Stimulated activated effector memory CD8-positive, alpha-beta T cell treated with anti-CD3 and anti-CD28 coated beads, Interleukin-12 subunit alpha, Interleukin-12 subunit beta, amount 100 ng/mL, for 72 hours (primary cell): ENCODE data around the gene PLAC8L1.
"Not testable (repeated sequence)": the region's sequence is repeated elsewhere in the genome, so short reads cannot be mapped to it uniquely, and the experiment has no call there.

Experiments
- ATAC-seq: fragments of 150-1000 bp; cut with Tn5 transposase; 2 replicates; pipeline ENCODE4 v1.10.0; 2021
- DNase-seq, 2 donors: peaks; one replicate each; pipeline ENCODE4 v3.0.0; 2021 to 2022; ENCODE audit warnings: low spot score in 2 of 2
- H3K27ac Mint-ChIP-seq: one replicate; pipeline ENCODE4 v1.8.0; 2022; ENCODE audit warnings: mild to moderate bottlenecking, mixed read lengths
- H3K36me3 Mint-ChIP-seq: one replicate; pipeline ENCODE4 v1.8.0; 2022; ENCODE audit warnings: mild to moderate bottlenecking, mixed read lengths
- H3K4me1 Mint-ChIP-seq: one replicate; pipeline ENCODE4 v1.8.0; 2022; ENCODE audit warnings: mixed read lengths
- H3K4me3 Mint-ChIP-seq: one replicate; pipeline ENCODE4 v1.8.0; 2022; ENCODE audit warnings: mild to moderate bottlenecking, mixed read lengths
- H3K9me3 Mint-ChIP-seq: one replicate; pipeline ENCODE4 v1.8.0; 2022; ENCODE audit warnings: mixed read lengths

Gene PLAC8L1, protein sequence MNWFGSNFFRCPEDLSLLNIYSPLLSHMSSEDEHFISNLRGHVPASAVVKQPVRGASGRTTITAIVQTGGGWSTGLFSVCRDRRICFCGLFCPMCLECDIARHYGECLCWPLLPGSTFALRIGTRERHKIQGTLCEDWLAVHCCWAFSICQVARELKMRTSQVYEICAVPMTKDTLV

DNA sequence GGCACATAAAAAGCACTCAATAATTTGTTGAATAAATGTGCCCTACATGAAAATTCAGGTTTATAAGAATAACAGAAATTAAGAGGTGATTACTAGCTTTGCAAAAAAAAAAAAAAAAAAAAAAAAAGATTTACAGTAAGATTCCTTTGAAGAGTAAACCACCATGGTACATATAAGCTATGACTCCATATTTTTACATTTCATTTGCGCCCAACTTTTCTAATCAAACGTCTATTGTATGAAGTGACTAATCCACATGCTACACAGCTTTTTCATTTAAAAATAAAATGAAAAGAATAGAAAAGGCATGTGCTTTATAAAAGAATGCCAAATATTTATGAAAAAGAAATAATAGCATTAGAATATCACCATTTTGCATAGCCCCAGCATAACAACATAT, at the start of gene PLAC8L1:
PLAC8L1 (minus strand) TSS at position 101 of the 400 bp plus-strand sequence. CDS start 1,266 bp downstream, outside the sequence.
- Mint-ChIP-seq H3K36me3 (no peaks in the 10 kb centered on the region), H3K4me1 (no peaks in the 10 kb centered on the region), H3K27ac (no peak within 1 kb of the TSS), H3K9me3 (no peaks in the 10 kb centered on the region), H3K4me3 (no peak within 1 kb of the TSS)
- ATAC-seq (no peak), DNase-seq (no peak)

DNA sequence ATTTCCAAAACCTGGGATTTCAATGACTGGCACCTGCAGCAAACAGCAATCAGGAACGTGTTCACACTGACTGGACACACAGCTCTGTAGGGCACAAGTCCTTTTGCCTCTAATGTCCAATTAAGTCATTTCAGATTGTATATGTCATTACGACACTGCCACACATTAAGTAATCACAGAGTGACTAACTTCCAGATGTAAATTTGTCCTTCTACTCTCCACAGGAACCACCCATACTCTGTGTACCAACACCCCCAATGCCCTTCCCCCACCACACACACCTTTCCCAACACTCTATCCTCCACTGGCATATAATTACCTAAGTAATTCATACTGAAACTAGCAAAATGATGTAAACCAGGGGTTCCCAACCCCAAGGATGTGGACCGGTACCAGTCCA, 46.6 kb upstream of the PLAC8L1 start:
- Mint-ChIP-seq H3K4me1 (no peaks in the 10 kb centered on the region), H3K4me3 (no peak overlapping the region), H3K9me3 (no peaks in the 10 kb centered on the region), H3K27ac (peak overlapping the region; percentile 48), H3K36me3 (peaks cover 100% of the 10 kb centered on the region)
- ATAC-seq (no peak), DNase-seq (no peak)

DNA sequence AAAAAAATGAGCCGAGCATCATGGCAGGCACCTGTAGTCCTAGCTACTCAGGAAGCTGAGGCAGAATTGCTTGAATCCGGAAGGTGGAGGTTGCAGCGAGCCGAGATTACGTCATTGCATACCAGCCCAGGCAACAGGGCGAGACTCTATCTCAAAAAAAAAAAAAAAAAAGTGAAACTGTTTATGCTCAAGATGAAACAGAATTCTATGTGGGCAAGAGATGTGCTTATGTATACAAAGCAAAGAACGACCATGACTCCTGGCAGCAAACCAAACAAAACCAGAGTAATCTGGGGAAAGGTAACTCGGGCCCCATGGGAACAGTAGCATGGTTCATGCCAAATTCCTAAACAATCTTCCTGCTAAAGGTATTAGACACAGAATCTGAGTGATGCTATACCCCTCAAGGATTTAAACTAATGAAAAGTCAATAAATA, 32.6 kb upstream of the PLAC8L1 start:
- no peak overlapping the region for H3K27ac Mint-ChIP-seq
- no peak overlapping the region for H3K4me3 Mint-ChIP-seq
- DNase-seq (no peak), ATAC-seq (no peak)
- peaks cover 100% of the 10 kb centered on the region for H3K36me3 Mint-ChIP-seq
- H3K4me1 Mint-ChIP-seq, result no peaks in the 10 kb centered on the region
- no peaks in the 10 kb centered on the region for H3K9me3 Mint-ChIP-seq

DNA sequence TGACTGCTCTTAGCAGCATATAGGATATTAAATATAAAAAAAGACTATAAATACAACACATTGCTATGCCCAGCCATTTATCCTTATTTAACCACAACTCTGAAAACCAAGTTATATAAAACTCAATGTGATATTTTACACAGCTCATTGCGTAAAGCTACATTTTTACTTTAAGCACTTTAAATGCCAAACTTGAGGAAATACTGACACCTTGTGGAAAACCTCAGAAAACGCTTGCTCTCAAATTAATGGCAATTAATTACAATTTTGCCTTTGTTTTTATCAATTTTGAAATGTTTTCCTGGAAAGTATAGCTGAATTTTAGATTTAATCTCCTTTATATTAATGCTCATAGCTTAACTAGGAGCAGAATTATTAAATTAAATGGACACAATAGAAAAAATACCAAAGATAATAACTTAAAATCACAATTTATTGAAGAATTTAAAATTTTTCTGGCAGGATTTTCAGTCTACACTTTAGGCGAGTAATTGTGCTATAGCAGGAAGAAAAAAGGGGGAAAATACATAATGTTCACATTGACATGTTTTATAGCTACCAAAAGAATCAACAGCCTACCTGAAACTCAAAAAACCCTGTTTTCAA, 25.2 kb upstream of the PLAC8L1 start:
- Mint-ChIP-seq H3K27ac (no peak overlapping the region), H3K36me3 (peaks cover 100% of the 10 kb centered on the region), H3K4me3 (no peak overlapping the region), H3K4me1 (no peaks in the 10 kb centered on the region), H3K9me3 (no peaks in the 10 kb centered on the region)
- ATAC-seq, result no peak
- DNase-seq, result no peak

DNA sequence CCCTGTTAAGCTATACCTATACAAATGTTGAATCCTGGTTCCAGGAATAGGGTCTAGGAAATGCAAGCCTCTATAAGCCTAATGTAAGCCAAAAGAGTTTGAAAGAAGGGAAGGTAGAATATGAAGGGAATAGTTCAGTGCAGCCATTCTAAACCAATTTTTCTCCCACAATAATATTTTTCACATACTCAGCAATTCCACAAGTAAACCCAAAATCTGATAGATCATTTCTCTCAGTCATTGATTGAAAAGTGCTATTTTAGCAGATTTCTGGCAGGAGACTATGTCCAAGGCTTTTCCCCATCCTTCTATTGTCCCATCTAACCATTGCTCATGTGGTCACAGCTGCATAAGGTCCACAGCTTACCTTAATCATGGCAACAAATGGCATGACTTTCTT, 20.7 kb upstream of the PLAC8L1 start:
- Mint-ChIP-seq H3K4me1 (no peaks in the 10 kb centered on the region), H3K36me3 (peaks cover 100% of the 10 kb centered on the region), H3K9me3 (no peaks in the 10 kb centered on the region), H3K4me3 (no peak overlapping the region), H3K27ac (no peak overlapping the region)
- no peak for ATAC-seq
- DNase-seq, result no peak

DNA sequence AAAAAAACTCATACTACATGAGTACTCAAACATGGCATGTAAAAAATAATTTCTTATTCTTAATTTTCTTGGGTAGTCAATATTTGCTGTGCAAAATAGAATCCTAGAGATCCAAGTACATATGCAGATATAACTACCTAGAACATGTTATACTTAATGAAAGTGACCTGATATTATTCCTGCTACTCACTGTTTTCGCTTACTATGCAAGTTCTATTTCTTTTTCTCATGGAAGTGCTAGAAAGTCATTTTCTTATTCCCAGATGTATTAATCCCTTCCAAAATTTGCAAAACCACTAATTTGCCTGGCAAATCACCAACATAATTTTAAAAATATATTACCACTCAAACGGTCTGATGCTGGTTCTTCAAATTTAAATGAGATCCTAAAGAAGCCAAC, 19.2 kb upstream of the PLAC8L1 start:
- no peak overlapping the region for H3K4me3 Mint-ChIP-seq
- no peaks in the 10 kb centered on the region for H3K9me3 Mint-ChIP-seq
- peaks cover 100% of the 10 kb centered on the region for H3K36me3 Mint-ChIP-seq
- no peak for DNase-seq
- H3K4me1 Mint-ChIP-seq, result no peaks in the 10 kb centered on the region
- no peak overlapping the region for H3K27ac Mint-ChIP-seq
- no peak for ATAC-seq

DNA sequence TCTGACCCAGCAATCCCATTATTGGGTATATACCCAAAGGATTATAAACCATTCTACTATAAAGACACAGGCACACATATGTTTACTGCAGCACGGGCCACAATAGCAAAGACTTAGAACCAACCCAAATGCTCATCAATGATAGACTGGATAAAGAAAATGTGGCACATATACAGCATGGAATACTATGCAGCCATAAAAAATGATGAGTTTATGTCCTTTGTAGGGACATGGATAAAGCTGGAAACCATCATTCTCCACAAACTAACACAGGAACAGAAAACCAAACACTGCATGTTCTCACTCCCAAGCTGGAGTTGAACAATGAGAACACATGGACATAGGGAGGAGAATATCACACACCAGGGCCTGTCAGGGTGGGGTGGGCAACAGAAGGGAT, 16.1 kb upstream of the PLAC8L1 start:
- H3K36me3 Mint-ChIP-seq, result peaks cover 96% of the 10 kb centered on the region
- not testable (repeated sequence) for H3K4me1 Mint-ChIP-seq, DNase-seq, ATAC-seq, H3K9me3 Mint-ChIP-seq, H3K4me3 Mint-ChIP-seq, H3K27ac Mint-ChIP-seq

DNA sequence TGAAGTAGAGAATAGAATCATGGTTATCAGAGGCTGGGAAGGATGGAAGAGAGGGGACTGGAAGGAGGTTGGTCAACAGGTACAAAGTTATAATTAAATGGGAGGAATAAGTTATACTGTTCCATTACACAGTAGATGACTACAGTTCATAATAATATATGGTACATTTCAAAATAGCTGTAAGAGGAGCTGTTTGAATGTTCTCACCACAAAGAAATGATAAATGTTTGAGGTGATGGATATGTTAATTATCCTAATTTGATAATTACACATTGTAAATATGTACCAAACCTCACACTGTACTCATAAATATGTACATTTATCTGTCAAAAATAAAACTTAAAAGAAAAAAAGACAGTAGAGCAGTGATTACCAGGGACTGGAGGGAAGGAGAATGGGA, 12.9 kb upstream of the PLAC8L1 start:
- no peak overlapping the region for H3K4me3 Mint-ChIP-seq
- ATAC-seq (no peak), DNase-seq (no peak)
- no peak overlapping the region for H3K27ac Mint-ChIP-seq
- no peaks in the 10 kb centered on the region for H3K9me3 Mint-ChIP-seq
- peaks cover 95% of the 10 kb centered on the region for H3K36me3 Mint-ChIP-seq
- H3K4me1 Mint-ChIP-seq, result no peaks in the 10 kb centered on the region

DNA sequence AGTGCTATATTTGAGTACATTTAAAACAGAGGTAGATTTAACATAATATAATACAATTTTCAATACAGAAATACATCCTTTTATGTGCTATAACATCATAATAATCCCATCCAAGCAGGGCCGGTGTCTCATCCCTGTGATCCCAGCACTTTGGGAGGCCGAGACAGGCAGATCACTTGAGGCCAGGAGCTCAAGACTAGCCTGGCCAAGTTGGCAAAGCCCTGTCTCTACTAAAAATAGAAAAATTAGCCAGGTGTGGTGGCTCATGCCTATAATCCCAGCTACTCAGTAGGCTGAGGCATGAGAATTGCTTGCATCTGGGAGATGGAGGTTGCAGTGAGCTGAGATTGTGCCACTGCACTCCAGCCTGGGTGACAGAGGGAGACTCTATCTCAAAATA, 11.8 kb upstream of the PLAC8L1 start:
- H3K36me3 Mint-ChIP-seq, result peaks cover 95% of the 10 kb centered on the region
- H3K9me3 Mint-ChIP-seq, H3K27ac Mint-ChIP-seq, H3K4me1 Mint-ChIP-seq, DNase-seq, H3K4me3 Mint-ChIP-seq, ATAC-seq: not testable (repeated sequence)

DNA sequence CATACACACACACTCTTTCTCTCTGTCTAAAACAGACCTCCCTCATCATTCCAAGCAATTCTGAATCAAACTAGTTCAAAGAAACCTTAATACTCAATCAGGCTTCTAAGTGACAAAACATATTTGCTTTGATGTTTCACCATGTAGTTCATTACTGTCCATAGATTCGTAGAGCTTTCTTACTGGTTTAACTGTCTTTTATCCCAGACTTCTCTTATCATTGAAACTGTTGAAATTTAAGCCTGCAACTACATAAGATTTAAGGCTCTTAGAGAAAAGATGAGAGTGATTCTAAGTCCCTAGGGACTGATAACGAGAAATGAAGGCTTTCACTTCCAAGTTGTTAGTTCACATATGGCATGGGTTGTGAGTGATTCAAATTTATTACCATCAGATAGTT, 11.0 kb upstream of the PLAC8L1 start:
- H3K36me3 Mint-ChIP-seq, result peaks cover 95% of the 10 kb centered on the region
- no peaks in the 10 kb centered on the region for H3K4me1 Mint-ChIP-seq
- no peak for DNase-seq

DNA sequence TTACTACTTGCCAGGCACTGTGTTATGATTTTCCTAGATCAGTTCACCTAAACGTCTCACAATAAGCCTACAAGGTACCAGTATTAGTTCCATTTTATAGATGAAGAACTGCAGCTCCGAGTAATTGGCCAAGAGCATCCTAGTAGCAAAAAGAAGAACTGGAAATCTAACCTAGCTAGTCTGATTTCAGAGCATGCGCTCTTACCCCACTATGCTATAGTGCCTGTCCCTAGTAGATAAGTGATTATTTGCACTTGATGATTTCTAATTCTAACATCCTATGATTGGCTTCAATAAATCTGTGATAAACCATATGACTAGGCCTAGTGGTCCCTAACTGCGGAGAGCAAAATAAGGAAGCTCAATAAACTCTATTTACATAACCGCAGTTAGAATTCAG, 7.1 kb upstream of the PLAC8L1 start:
- no peak overlapping the region for H3K4me3 Mint-ChIP-seq
- no peaks in the 10 kb centered on the region for H3K9me3 Mint-ChIP-seq
- H3K27ac Mint-ChIP-seq, result no peak overlapping the region
- ATAC-seq, result no peak
- DNase-seq, result no peak
- H3K4me1 Mint-ChIP-seq, result no peaks in the 10 kb centered on the region
- peaks cover 57% of the 10 kb centered on the region for H3K36me3 Mint-ChIP-seq

More for the DNA sequence above, 11.0 kb upstream of the PLAC8L1 start:
- Mint-ChIP-seq H3K27ac (peak overlapping the region; percentile 16), H3K9me3 (no peaks in the 10 kb centered on the region), H3K4me3 (no peak overlapping the region)
- ATAC-seq, result no peak

DNA sequence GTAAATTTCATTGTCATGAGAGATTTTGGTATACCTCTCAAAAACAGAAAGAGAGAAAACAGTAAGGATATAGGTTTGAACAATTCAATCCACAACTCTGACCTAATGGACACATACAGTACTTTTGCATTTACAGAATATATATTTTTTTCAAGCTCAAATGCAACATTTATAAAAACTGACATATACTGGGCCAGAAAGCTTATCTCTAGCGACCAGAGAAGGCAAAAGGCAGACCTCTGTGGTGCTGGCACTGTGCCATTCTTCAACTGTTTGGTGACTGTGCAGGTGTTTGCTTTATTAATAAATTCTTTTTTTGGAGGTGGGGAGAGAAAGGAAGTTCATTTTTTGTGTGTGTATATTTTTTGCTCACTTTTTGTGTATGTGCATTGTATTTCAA, 6.0 kb upstream of the PLAC8L1 start:
- no peak for ATAC-seq

DNA sequence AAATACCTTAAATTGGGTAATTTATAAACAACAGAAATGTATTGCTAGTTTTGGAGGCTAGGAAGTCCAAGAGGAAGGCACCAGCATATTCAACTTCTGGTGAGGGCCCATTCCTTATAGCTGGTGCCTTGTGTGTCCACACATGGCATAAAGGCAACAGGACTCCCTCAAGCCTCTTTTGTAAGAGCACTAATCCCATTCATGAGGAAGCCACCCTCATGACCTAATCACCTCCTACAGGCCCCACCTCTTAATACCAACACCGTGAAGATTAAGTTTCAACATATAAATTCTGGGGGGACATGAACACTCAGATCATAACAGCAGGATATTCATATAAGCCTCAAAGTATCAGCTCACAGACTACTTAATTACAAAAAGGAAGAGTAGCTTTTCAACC, 4.0 kb upstream of the PLAC8L1 start:
- H3K4me3 Mint-ChIP-seq, result no peak overlapping the region
- H3K9me3 Mint-ChIP-seq, result no peaks in the 10 kb centered on the region
- H3K36me3 Mint-ChIP-seq, result peaks cover 31% of the 10 kb centered on the region
- no peak overlapping the region for H3K27ac Mint-ChIP-seq
- DNase-seq, result no peak
- no peak for ATAC-seq
- no peaks in the 10 kb centered on the region for H3K4me1 Mint-ChIP-seq

More for the DNA sequence above, 6.0 kb upstream of the PLAC8L1 start:
- H3K4me1 Mint-ChIP-seq, result no peaks in the 10 kb centered on the region
- H3K4me3 Mint-ChIP-seq, result no peak overlapping the region
- peaks cover 51% of the 10 kb centered on the region for H3K36me3 Mint-ChIP-seq
- no peaks in the 10 kb centered on the region for H3K9me3 Mint-ChIP-seq
- no peak for DNase-seq
- no peak overlapping the region for H3K27ac Mint-ChIP-seq

DNA sequence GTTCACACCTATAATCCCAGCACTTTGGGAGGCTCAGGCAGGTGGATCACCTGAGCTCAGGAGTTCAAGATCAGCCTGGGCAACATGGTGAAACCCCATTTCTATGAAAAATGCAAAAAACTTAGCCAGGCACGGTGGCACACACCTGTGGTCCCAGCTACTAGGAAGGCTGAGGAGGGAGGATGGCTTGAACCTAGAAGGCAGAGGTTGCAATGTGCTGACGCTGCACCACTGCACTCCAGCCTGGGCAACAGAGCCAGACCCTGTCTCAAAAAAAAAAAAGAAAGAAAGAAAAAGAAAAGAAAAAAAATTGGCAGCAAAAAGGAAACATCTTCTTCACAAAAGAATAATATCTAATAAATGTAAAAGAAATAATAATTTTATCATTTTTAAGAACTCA, 3.5 kb upstream of the PLAC8L1 start:
- H3K9me3 Mint-ChIP-seq, H3K4me1 Mint-ChIP-seq, ATAC-seq, DNase-seq, H3K27ac Mint-ChIP-seq, H3K4me3 Mint-ChIP-seq: not testable (repeated sequence)
- peaks cover 26% of the 10 kb centered on the region for H3K36me3 Mint-ChIP-seq

DNA sequence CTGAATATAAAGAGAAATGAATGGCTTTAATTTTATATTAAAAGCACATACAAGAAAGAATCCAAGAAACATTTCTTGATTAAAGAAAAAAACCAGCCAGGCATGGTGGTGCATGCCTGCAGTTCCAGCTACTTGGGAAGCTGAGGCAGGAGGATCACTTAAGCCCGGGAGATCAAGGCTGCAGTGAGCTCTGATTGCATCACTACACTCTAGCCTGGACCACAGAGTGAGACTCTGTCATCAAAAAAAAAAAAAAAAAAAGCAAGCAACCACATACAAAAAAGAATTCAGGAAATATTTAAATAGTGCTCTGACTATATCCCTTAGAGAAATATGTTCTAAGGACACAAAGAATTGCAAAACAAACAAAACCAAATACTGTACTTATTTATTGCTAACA, 2.5 kb upstream of the PLAC8L1 start:
- peaks cover 16% of the 10 kb centered on the region for H3K36me3 Mint-ChIP-seq
- H3K27ac Mint-ChIP-seq, result no peak overlapping the region
- H3K4me3 Mint-ChIP-seq, result no peak overlapping the region
- no peak for ATAC-seq
- H3K4me1 Mint-ChIP-seq, result no peaks in the 10 kb centered on the region
- no peak for DNase-seq
- no peaks in the 10 kb centered on the region for H3K9me3 Mint-ChIP-seq

DNA sequence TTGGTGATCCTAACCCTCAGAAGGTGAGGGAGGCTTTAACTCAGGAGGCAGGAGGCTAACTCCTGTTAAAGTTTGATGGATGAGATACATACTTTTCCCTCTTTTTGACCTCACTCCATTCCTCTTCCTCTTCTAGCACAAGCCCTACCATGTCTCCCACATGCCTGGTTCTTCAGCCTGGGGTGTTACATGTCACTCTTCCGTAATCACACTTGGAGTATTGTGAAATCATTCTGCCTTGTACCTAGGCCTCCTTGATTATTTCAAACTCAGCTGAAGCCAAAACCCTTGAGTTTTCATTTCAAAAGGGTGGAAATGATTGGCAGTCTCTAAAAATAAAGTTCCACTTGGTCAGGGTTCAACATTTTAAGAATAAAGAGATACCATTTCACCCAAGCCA, 1.8 kb downstream of the PLAC8L1 start:
- H3K36me3 Mint-ChIP-seq, result no peaks in the 10 kb centered on the region
- no peak overlapping the region for H3K27ac Mint-ChIP-seq
- no peak overlapping the region for H3K4me3 Mint-ChIP-seq
- no peak for DNase-seq
- no peak for ATAC-seq
- no peaks in the 10 kb centered on the region for H3K4me1 Mint-ChIP-seq
- H3K9me3 Mint-ChIP-seq, result no peaks in the 10 kb centered on the region
